SU-DHL-6 (cell line): Measurements from ENCODE around the gene PUS10.

ENCODE experiments used
- EZH2phosphoT487 ChIP-seq: fragments of 200-600 bp; sonication (generic), shearing (Covaris generic); conservative IDR thresholded peaks from 2 replicates; pipeline ENCODE4 v1.6.1; 2018; ENCODE audit warnings: mild to moderate bottlenecking, antibody characterized with exemption, low read length, moderate library complexity, mixed read lengths
- TF ChIP-seq, protein P1 (sequence below): fragments of 200-600 bp; sonication (generic); IDR thresholded peaks from one replicate; pipeline ENCODE4 v1.5.1; 2017; ENCODE audit warnings: antibody characterized with exemption, mild to moderate bottlenecking, low read length, moderate library complexity; ENCODE audit not compliant: insufficient read depth, poor library complexity, severe bottlenecking

DNA sequence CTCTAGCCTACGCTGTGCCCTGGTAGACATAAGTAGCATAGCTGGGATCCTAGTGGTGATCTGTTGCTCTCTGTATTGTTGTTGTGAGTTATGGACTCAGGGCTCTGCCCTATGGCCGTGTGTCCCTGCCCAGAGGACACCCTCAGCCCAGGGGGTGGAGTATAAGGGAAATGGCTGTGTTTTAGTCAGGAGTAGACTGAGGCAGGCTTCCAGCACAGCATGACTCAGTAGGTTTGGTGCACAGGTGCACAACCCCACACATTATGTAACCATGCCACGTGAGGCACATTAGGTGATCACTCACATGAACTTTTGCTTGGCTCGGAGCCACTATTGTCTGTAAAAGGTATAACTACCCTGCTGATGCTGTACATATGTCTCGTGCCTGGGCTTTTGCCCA lies 60.4 kb downstream of the PUS10 start:
- TF ChIP-seq, protein P1, sequence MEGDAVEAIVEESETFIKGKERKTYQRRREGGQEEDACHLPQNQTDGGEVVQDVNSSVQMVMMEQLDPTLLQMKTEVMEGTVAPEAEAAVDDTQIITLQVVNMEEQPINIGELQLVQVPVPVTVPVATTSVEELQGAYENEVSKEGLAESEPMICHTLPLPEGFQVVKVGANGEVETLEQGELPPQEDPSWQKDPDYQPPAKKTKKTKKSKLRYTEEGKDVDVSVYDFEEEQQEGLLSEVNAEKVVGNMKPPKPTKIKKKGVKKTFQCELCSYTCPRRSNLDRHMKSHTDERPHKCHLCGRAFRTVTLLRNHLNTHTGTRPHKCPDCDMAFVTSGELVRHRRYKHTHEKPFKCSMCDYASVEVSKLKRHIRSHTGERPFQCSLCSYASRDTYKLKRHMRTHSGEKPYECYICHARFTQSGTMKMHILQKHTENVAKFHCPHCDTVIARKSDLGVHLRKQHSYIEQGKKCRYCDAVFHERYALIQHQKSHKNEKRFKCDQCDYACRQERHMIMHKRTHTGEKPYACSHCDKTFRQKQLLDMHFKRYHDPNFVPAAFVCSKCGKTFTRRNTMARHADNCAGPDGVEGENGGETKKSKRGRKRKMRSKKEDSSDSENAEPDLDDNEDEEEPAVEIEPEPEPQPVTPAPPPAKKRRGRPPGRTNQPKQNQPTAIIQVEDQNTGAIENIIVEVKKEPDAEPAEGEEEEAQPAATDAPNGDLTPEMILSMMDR, result no peak
- TF ChIP-seq EZH2phosphoT487, result no peak
